C1 segment of cervical spinal cord (tissue), 14 donors: Measurements from ENCODE around the gene ENGASE.
A peak's percentile ranks its signal among the peaks of the same experiment; 100 is the strongest.
"Not testable (repeated sequence)": the region's sequence is repeated elsewhere in the genome, so short reads cannot be mapped to it uniquely, and the experiment has no call there.

Source experiments
- DNase-seq, 14 donors: peaks; one replicate each; lab custom pipeline; 2025; lab: John Stamatoyannopoulos, UW

ENGASE gene, protein sequence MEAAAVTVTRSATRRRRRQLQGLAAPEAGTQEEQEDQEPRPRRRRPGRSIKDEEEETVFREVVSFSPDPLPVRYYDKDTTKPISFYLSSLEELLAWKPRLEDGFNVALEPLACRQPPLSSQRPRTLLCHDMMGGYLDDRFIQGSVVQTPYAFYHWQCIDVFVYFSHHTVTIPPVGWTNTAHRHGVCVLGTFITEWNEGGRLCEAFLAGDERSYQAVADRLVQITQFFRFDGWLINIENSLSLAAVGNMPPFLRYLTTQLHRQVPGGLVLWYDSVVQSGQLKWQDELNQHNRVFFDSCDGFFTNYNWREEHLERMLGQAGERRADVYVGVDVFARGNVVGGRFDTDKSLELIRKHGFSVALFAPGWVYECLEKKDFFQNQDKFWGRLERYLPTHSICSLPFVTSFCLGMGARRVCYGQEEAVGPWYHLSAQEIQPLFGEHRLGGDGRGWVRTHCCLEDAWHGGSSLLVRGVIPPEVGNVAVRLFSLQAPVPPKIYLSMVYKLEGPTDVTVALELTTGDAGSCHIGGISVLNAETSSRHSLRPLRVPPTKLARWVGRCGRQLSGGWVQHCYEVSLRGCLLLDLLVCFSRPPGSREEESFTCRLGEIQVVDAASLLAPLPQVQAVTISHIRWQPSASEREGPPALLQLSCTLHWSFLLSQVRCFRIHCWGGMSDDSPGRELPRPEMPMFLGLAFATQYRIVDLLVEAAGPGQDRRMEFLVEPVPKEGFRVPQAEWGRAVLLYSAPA

GRCh38 chr17:79074649-79075445 lies at the start of gene ENGASE:
ENGASE (plus strand) TSS chr17:79074824; CDS start chr17:79074945, 121 bp downstream.
- DNase-seq: peak; percentile 38 to 95 (median 86)

DNA sequence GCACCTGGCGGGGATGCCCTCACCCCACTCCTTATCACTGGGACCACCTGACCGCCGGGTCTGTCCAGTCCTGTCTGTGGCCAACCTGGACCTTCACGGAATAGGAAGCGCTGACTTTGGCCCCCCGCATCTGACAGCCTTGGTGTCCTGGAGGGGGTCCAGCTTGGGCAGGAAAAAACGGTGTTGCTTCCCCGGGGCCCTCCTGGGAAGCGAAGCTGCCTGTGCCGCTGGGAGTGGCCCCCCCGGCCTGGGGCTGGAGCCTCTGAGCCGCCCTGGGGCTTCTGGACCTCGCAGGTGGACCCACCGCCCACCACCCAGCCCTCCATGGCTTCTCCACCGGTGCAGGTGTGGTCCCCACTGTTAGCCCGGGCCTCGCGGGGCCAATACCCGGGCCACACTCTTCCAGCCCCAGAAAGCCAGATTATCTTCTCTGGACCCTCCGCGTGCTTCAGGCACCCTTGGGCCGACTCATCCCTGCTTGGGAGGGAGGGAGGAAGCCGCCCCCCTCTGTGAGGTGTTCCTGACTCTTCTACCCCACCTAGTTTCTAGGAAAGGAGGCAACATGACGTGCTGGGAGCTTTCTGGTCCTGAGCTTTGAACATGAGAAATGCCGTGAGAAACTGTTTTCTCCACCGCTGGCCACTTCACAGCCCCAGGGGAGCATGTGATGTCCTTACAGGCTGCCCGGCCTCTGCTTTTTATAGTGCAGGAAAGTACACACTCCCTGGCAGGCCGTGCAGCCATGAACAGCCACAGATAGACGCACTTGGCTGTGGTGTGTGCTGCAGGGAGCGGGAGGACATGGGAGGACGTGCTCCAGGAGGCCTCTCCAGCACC lies 49.5 kb upstream of the ENGASE start:
- no peak for DNase-seq

GRCh38 chr17:79026376-79027273 lies 48.0 kb upstream of the ENGASE start:
- no peak for DNase-seq

GRCh38 chr17:79027274-79027924 lies 47.2 kb upstream of the ENGASE start:
- DNase-seq: no peak

GRCh38 chr17:79027925-79028491 lies 46.6 kb upstream of the ENGASE start:
- no peak for DNase-seq

DNA sequence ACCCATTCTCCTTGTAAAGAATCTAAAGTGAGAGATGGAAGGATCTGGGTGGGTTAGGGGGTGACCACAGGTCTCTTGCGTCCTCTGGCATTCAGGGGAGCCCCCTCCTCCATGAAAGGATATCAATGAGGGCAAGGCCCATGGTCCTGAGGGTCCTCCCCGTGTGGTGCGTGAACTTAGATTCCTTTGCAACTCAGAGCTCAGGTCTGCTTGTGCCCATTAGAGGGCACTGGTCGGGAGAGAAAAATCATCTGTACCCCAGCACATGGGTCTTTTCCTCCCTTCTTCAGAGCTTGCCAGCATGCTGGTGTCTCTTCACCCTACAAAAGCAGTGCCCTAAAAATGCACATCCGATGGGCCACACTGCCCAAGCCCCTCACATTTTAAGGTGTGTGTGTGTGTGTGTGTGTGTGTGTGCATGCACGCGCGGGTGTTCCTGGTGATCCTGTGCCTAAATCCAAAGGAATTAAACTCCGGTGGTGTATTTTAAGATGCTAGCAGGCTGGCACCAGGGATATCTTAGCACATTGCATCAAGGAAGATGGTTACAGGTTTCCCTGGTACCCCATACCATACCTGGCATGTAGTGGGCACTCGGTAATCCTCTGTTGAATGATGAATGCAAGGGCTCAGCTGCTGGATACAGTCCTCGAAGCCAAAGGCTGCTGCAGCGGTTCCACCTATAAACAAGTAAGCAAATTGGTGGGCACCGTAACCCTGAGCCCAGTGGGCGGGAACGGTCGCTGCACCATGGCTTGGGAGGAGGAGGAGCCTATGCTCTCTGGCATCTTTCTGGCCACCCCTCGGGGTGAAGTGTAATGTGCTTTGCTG lies 45.9 kb upstream of the ENGASE start:
- DNase-seq: no peak

DNA sequence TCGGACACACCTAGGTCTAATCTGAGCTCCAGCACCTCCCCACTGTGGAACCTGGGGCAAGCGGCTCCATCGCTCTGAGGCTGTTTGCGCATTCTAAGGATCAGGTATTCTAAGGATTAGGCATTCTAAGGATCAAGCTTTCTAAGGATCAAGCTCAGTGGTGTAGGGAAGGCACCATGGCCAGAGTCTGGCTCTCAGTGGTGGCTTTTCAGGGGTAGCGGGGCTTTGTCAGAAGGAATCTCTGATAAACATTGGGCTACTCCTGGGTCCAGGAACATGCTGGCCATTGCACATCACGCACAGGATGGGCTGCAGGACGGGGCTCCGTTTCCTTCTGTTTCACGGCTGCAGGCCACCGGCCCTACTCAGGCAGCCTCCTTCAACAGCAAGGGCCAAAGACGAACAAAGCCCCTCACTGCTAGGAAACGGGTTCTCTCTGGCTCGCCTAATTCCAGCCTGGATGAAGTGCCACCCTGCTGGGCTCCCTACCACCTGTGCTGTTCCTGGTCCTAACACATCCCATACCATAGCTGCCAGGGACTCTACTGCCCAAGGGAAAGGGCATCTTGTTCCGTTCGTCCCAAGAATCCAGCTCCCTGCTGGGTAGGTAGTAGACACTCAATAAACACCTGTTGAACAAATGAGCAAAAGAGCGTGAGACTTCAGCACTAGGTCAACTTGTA lies 45.2 kb upstream of the ENGASE start:
- no peak for DNase-seq

- not testable (repeated sequence) for DNase-seq
Observed at GRCh38 chr17:79030636-79031035, 44.0 kb upstream of the ENGASE start.

DNA sequence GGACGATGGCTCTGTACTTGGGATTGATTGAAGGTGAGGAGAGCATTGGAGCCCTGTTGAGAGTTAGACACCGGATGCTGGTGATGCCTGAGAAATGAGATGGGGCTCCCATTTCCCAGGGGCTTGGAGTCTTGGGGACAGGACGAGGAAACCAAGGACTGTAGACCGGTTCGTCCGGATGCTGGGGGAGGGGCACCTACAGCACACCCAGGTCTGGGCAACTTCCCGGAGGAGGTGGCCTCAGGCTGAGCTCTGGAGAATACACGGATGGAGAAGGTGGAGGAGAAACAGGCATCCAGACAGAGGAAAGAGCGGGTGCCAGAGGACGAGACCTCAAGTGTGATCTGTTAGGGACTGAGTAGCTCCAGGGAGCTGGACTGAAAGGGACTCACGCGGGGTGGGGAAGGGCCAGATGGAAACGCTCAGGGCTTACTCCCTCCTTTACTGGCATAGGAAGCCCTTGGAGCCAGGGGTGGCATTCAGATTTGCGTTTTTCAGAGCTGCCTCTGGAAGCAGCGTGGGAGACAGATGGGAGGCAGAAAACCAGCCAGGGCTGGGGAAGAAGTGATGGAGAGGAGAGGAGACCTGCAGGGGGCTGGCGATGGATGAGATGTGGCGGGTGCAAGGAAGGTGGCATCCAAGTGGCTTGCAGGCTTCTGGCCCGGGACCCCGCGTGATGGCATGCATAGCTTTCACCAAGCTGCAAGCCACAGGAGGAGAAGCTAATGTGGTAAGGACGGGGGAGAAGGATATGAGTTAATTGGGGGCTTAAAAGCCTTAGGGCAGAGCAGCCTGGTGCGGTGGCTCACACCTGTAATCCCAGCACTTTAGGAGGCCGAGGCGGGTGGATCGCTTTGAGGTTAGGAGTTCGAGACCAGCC lies 42.4 kb upstream of the ENGASE start:
- DNase-seq: no peak

GRCh38 chr17:79033046-79033616 lies 41.5 kb upstream of the ENGASE start:
- DNase-seq: no peak

- DNase-seq: peak in 12 of 14 donors; percentile 12 to 80 (median 54)
Observed at GRCh38 chr17:79033741-79034501, 40.7 kb upstream of the ENGASE start.

DNA sequence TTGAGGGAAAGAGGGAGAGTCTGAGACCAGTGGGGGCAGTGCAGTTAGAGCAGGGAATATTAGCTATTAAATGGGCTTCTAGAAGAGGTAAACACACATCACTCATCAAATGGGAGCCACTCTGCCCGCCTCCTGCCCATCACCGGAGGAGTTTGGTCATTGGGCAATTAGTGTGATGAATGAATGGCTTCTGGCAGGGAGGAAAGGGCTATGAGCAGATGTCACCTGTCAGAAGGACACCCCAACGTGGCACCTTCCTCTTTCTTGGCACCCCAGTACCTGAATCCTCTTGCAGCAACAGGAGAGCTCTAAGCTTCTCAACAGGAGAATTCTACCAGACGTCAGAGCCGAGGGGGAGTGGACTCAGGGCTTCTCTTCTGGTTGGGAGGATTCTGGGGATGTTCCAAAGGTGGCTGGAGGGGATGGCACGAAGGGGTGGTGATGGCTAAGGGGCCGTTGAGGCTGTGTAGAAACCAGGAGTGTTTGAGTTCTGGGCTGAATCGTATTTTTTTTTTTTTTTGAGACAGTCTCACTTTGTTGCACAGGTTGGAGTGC lies 39.6 kb upstream of the ENGASE start:
- DNase-seq: no peak

GRCh38 chr17:79035686-79036085 lies 38.9 kb upstream of the ENGASE start:
- no peak for DNase-seq

GRCh38 chr17:79036181-79036580 lies 38.4 kb upstream of the ENGASE start:
- no peak for DNase-seq

- peak in 2 of 14 donors; percentile 15 to 54 for DNase-seq
Observed at GRCh38 chr17:79036596-79036995, 38.0 kb upstream of the ENGASE start.
